Measurements from ENCODE around the gene KCNN3. TPM values are rescaled to one million over a fixed set of nuclear protein-coding genes. Genes with fewer than 3 reads are reported as not detected.

KCNN3 gene
- total RNA-seq, 2 experiments from 2014 or later: 0.06 TPM; not detected in 1

DNA sequence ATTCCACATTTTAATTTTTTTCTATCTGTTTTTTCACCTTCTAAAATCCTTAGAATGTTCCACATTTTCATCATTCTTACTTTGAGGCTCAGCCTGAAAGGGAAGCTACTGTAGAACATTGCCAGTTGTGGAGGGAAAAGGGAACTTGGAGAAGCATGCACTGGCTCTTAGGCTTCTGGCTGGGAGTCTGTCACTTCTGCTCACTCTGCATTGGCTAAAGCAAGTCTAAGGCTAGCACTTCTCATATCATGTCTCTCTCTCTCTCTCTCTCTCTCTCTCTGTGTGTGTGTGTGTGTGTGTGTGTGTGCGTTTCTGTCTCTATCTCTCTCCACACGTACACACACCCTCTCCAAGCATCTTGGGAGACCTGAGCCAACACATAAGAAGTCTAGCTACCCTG, 212.5 kb downstream of the KCNN3 start:
- Mint-ChIP-seq H3K4me3 (no peak overlapping the region), H3K27me3 (peaks cover 75% of the 10 kb centered on the region), H3K36me3 (peaks cover 3% of the 10 kb centered on the region), H3K9me3 (peaks cover 2% of the 10 kb centered on the region), H3K4me1 (no peaks in the 10 kb centered on the region), H3K27ac (no peak overlapping the region)
- POLR2A ChIA-PET: no interaction called here
- DNase-seq: no peak
- no peak for ATAC-seq (ENCODE audit: low read depth)

DNA sequence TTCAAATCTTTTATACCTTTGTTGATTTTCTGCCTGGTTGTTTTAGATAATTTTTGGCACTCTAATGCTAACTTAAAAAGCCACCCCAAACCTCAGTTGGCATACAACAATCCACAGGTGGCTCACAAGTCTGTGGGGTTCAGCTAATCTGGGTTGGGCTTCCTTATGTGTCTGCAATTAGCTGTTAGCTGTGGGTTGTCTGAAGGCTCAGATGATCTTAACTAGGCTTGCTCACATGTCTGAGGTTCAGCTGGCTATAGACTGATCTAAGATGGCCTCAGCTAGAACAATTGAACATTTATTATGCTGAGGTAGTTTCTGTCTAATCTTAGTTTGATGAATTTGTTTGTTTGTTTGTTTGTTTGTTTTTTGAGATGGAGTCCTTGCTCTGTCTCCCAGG, 217.2 kb downstream of the KCNN3 start:
- peaks cover 61% of the 10 kb centered on the region for H3K27me3 Mint-ChIP-seq
- peaks cover 2% of the 10 kb centered on the region for H3K9me3 Mint-ChIP-seq
- peaks cover 3% of the 10 kb centered on the region for H3K36me3 Mint-ChIP-seq
- no peaks in the 10 kb centered on the region for H3K4me1 Mint-ChIP-seq
- POLR2A ChIA-PET: no interaction called here
- H3K27ac Mint-ChIP-seq: no peak overlapping the region
- ATAC-seq (ENCODE audit: low read depth): no peak
- H3K4me3 Mint-ChIP-seq: no peak overlapping the region
- DNase-seq: no peak

Other genes with a start within 250 kb of the KCNN3 start
- gene PMVK, start 66.4 kb upstream of the KCNN3 start, total RNA-seq: 10 to 100 TPM; 25.6 to 26.4 TPM
- 100 to 1,000 TPM; 149 to 155 TPM for gene PBXIP1, start 85.8 kb upstream of the KCNN3 start, total RNA-seq
- 10 to 100 TPM; 55.3 TPM for gene PYGO2, start 91.5 kb upstream of the KCNN3 start, total RNA-seq
- gene SHC1, start 100.5 kb upstream of the KCNN3 start, total RNA-seq: 10 to 100 TPM; 67.4 to 72.3 TPM
- 100 to 1,000 TPM; 112 to 114 TPM for gene CKS1B, start 104.4 kb upstream of the KCNN3 start, total RNA-seq
- 10 to 100 TPM; 46.2 to 48.9 TPM for gene FLAD1, start 113.1 kb upstream of the KCNN3 start, total RNA-seq
- 1 to 10 TPM; 1.1 to 1.9 TPM for gene LENEP, start 123.3 kb upstream of the KCNN3 start, total RNA-seq
- 10 to 100 TPM; 41.4 to 48.4 TPM for gene ZBTB7B, start 132.5 kb upstream of the KCNN3 start, total RNA-seq
- 1 to 10 TPM in 1 of 2 experiments, under 1 TPM in 1; 0.91 to 1.4 TPM for gene DCST2, start 163.5 kb upstream of the KCNN3 start, total RNA-seq
- gene DCST1, start 163.5 kb upstream of the KCNN3 start, total RNA-seq: not detected
- gene ADAM15, start 181.0 kb upstream of the KCNN3 start, total RNA-seq: 10 to 100 TPM; 37.0 to 37.3 TPM
- gene EFNA4, start 193.5 kb upstream of the KCNN3 start, total RNA-seq: 1 to 10 TPM; 7.9 to 8.1 TPM
- gene EFNA3, start 208.6 kb upstream of the KCNN3 start, total RNA-seq: 1 to 10 TPM; 3.6 to 4.2 TPM

All from activated naive CD8-positive, alpha-beta T cell treated with anti-CD3 and anti-CD28 coated beads, Interleukin-2, amount 10 ng/mL, durations not matched to agents 7 days and 5 days (primary cell).